Liver (tissue), 9 donors: Measurements from ENCODE around the gene SNX33. TPM values are rescaled to one million over a fixed set of nuclear protein-coding genes. Genes with fewer than 3 reads are reported as not detected.

Source experiments
- DNase-seq: peaks from one replicate; pipeline ENCODE4 v3.0.0-alpha.2; 2017; ENCODE audit warnings: low spot score
- H3K27ac ChIP-seq, 2 donors: one replicate each; pipeline ENCODE4 v1.7.0; 2013; ENCODE audit warnings: inconsistent platforms in 2 of 2, low read length in 2 of 2, control low read depth in 1 of 2, low read depth in 1 of 2, mild to moderate bottlenecking in 1 of 2
- H3K27me3 ChIP-seq, 4 donors: one replicate each; pipeline versions ENCODE4 v1.6.1 to v1.7.0; 2013; ENCODE audit warnings: low read length in 3 of 4, inconsistent platforms in 1 of 4, mild to moderate bottlenecking in 1 of 4, moderate library complexity in 1 of 4; ENCODE audit not compliant: control insufficient read depth in 4 of 4, insufficient read depth in 4 of 4
- H3K36me3 ChIP-seq, 4 donors: one replicate each; pipeline versions ENCODE4 v1.6.1 to v1.7.0; 2013; ENCODE audit warnings: low read length in 3 of 4, mild to moderate bottlenecking in 3 of 4, low read depth in 1 of 4, moderate library complexity in 1 of 4; ENCODE audit not compliant: control insufficient read depth in 4 of 4, insufficient read depth in 3 of 4
- H3K4me1 ChIP-seq, 4 donors: one replicate each; pipeline versions ENCODE4 v1.6.1 to v1.7.0; 2013; ENCODE audit warnings: low read length in 3 of 4, mild to moderate bottlenecking in 3 of 4, moderate library complexity in 1 of 4; ENCODE audit not compliant: control insufficient read depth in 4 of 4, insufficient read depth in 4 of 4
- H3K4me3 ChIP-seq, 3 donors: one replicate each; pipeline versions ENCODE4 v1.6.1 to v1.7.0; 2013; ENCODE audit warnings: low read length in 3 of 3, control low read depth in 1 of 3, low read depth in 1 of 3, mild to moderate bottlenecking in 1 of 3
- H3K9ac ChIP-seq, 2 donors: one replicate each; pipeline ENCODE4 v1.7.0; 2013; ENCODE audit warnings: low read length in 2 of 2, mild to moderate bottlenecking in 2 of 2, moderate library complexity in 2 of 2, control low read depth in 1 of 2, low read depth in 1 of 2
- H3K9me3 ChIP-seq, 4 donors: one replicate each; pipeline versions ENCODE4 v1.6.1 to v1.7.0; 2013; ENCODE audit warnings: low read length in 3 of 4; ENCODE audit not compliant: control insufficient read depth in 4 of 4
- ATF3 ChIP-seq: IDR thresholded peaks from 2 replicates; pipeline ENCODE4 v1.6.1; 2016; ENCODE audit warnings: antibody characterized with exemption
- CTCF ChIP-seq: fragments of 150-350 bp; IDR thresholded peaks from 2 replicates; pipeline ENCODE4 v1.5.1; 2017; ENCODE audit warnings: improper control_type of control experiment, low read depth, low read length; ENCODE audit not compliant: missing input control
- EGR1 ChIP-seq, 2 donors: IDR thresholded peaks; 2 replicates each; pipeline ENCODE4 v1.6.1; 2016 to 2018; ENCODE audit warnings: antibody characterized with exemption in 2 of 2, low read depth in 2 of 2
- FOXA1 ChIP-seq: IDR thresholded peaks from 2 replicates; pipeline ENCODE4 v1.6.1; 2016; ENCODE audit warnings: antibody characterized with exemption
- FOXA2 ChIP-seq: IDR thresholded peaks from 2 replicates; pipeline ENCODE4 v1.6.1; 2016; ENCODE audit warnings: antibody characterized with exemption
- HNF4A ChIP-seq, 2 donors: conservative IDR thresholded peaks; 2 replicates each; pipeline ENCODE4 v1.6.1; 2016; ENCODE audit warnings: antibody characterized with exemption in 2 of 2, mild to moderate bottlenecking in 2 of 2
- HNF4G ChIP-seq: IDR thresholded peaks from 2 replicates; pipeline ENCODE4 v1.6.1; 2016; ENCODE audit warnings: antibody characterized with exemption
- JUND ChIP-seq, 2 donors: IDR thresholded peaks; 2 replicates each; pipeline ENCODE4 v1.6.1; 2016; ENCODE audit warnings: antibody characterized with exemption in 2 of 2
- MAX ChIP-seq: IDR thresholded peaks from 2 replicates; pipeline ENCODE4 v1.6.1; 2016; ENCODE audit warnings: antibody characterized with exemption
- NR2F2 ChIP-seq: IDR thresholded peaks from 2 replicates; pipeline ENCODE4 v1.6.1; 2016; ENCODE audit warnings: antibody characterized with exemption
- REST ChIP-seq: IDR thresholded peaks from 2 replicates; pipeline ENCODE4 v1.6.1; 2016; ENCODE audit warnings: antibody characterized with exemption, mild to moderate bottlenecking
- RXRA ChIP-seq, 2 donors: IDR thresholded peaks; 2 replicates each; pipeline ENCODE4 v1.6.1; 2017 to 2018; ENCODE audit warnings: antibody characterized with exemption in 2 of 2, mild to moderate bottlenecking in 1 of 2
- SP1 ChIP-seq: IDR thresholded peaks from 2 replicates; pipeline ENCODE4 v1.6.1; 2018; ENCODE audit warnings: antibody characterized with exemption, mild to moderate bottlenecking
- TAF1 ChIP-seq: conservative IDR thresholded peaks from 2 replicates; pipeline ENCODE4 v1.6.1; 2016; ENCODE audit warnings: antibody characterized with exemption, mild to moderate bottlenecking
- YY1 ChIP-seq: IDR thresholded peaks from 2 replicates; pipeline ENCODE4 v1.6.1; 2016; ENCODE audit warnings: antibody characterized with exemption, mild to moderate bottlenecking
- ZBTB33 ChIP-seq: IDR thresholded peaks from 2 replicates; pipeline ENCODE4 v1.6.1; 2016; ENCODE audit warnings: antibody characterized with exemption
- WGBS: extraction: QIAGEN DNeasy Blood & Tissue Kit; methylation state at CpG from one replicate; pipeline ENCODE4 v1.1.7; 2013; 5-methylcytosine and 5-hydroxymethylcytosine counted together
- polyA plus RNA-seq, 2 donors: library from polyadenylated mRNA; stranded (reverse) in 1 of 2; unstranded in 1 of 2; fragments of 200-250 nt in 1 of 2; fragments of >200 nt in 1 of 2; fragmentation: Nextera tagmentation in 1 of 2; extraction: Ambion mirVana in 1 of 2; gene quantifications; one replicate each; pipeline versions ENCODE4 v1.2.1 to v1.2.3, GENCODE V29; 2013 to 2015
- total RNA-seq, 2 donors: library from RNA; depleted of rRNA; stranded (reverse); fragments of >200 nt; gene quantifications; one replicate each; pipeline ENCODE4 v1.2.3, GENCODE V29; 2014
- donor health status: healthy.
- donor health status: healthy.
- donor health status: healthy.
- donor health status: healthy.
- donor health status: healthy.

Gene SNX33
- total and polyA plus RNA-seq, 4 donors = 7.1 to 10.8 (median 9.1) TPM

DNA sequence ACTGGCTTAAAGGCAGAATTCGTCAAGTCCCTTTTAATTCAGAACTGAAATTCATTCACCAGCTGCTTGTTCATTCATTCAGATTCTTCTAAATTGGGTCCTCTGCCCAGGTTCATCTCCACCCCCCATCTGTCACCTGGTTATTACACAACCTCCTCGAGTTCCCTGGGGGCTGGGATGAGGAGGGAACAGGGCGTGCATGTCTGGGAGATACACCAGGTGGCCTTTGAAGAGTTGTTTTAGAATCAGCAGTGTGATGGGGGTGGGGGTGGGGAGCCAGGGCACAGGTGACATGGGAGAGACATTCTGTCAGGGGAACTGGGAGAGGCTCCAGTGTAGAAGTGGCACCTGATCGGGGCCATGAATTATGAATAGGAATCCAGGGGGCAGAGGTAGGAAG is 8.2 kb downstream of the SNX33 start:
- TF ChIP-seq RXRA (IDR thresholded peaks at IDR 0.05) (no peak), FOXA2 (no peak), HNF4A (conservative IDR thresholded peaks at IDR 0.05) (no peak), FOXA1 (no peak), YY1 (no peak), TAF1 (no peak), SP1 (no peak), EGR1 (IDR thresholded peaks at IDR 0.05; ENCODE audit: low read depth in 2 of 2) (no peak), REST (no peak), JUND (IDR thresholded peaks at IDR 0.05) (no peak), ZBTB33 (no peak), MAX (no peak), ATF3 (no peak), CTCF (no peak), NR2F2 (no peak), HNF4G (no peak)
- no peak overlapping the region for H3K27ac ChIP-seq
- peaks cover 0 to 22% (median 10%) of the 10 kb centered on the region in 4 donors for H3K36me3 ChIP-seq
- no peaks in the 10 kb centered on the region for H3K27me3 ChIP-seq
- peaks cover 10 to 45% (median 22%) of the 10 kb centered on the region in 4 donors for H3K4me1 ChIP-seq
- no peaks in the 10 kb centered on the region for H3K9me3 ChIP-seq
- WGBS = 74% methylated on average over 4 of the region's 4 CpGs
- no peak overlapping the region for H3K9ac ChIP-seq
- DNase-seq = no peak
- H3K4me3 ChIP-seq = no peak overlapping the region

- Histone ChIP-seq H3K4me3 (no peak overlapping the region), H3K9me3 (no peaks in the 10 kb centered on the region), H3K4me1 (peaks cover 7 to 42% (median 19%) of the 10 kb centered on the region in 4 donors), H3K27me3 (no peaks in the 10 kb centered on the region), H3K9ac (no peak overlapping the region), H3K36me3 (peaks cover 0 to 22% (median 10%) of the 10 kb centered on the region in 4 donors), H3K27ac (no peak overlapping the region)
- 96% methylated on average over 5 of the region's 5 CpGs for WGBS
- TF ChIP-seq HNF4A (conservative IDR thresholded peaks at IDR 0.05) (no peak), RXRA (IDR thresholded peaks at IDR 0.05) (no peak), FOXA2 (no peak), NR2F2 (no peak), ATF3 (no peak), ZBTB33 (no peak), MAX (no peak), CTCF (no peak), HNF4G (no peak)
- no peak for DNase-seq
Observed at GRCh38 chr15:75656331-75656730, 8.6 kb downstream of the SNX33 start.
